Activated naive CD8-positive, alpha-beta T cell treated with anti-CD3 and anti-CD28 coated beads, Interleukin-2, amount 50 U/mL, for 24 hours (primary cell): Measurements from ENCODE around the gene NFATC2.
"Not testable (repeated sequence)": the region's sequence is repeated elsewhere in the genome, so short reads cannot be mapped to it uniquely, and the experiment has no call there.

Experiments
- ATAC-seq: fragments of 150-1000 bp; cut with Tn5 transposase; one replicate; pipeline ENCODE4 v1.10.0; 2021
- DNase-seq: peaks from one replicate; pipeline ENCODE4 v3.0.0; 2021
- H3K27ac Mint-ChIP-seq: one replicate; pipeline ENCODE4 v1.8.0; 2021; ENCODE audit warnings: mild to moderate bottlenecking, mixed read lengths
- H3K27me3 Mint-ChIP-seq: one replicate; pipeline ENCODE4 v1.8.0; 2021; ENCODE audit warnings: mixed read lengths
- H3K36me3 Mint-ChIP-seq: one replicate; pipeline ENCODE4 v1.8.0; 2021; ENCODE audit warnings: low read depth, mixed read lengths
- H3K4me1 Mint-ChIP-seq: one replicate; pipeline ENCODE4 v1.8.0; 2021; ENCODE audit warnings: mixed read lengths
- H3K4me3 Mint-ChIP-seq: one replicate; pipeline ENCODE4 v1.8.0; 2021; ENCODE audit warnings: mild to moderate bottlenecking, moderate library complexity, mixed read lengths
- H3K9me3 Mint-ChIP-seq: one replicate; pipeline ENCODE4 v1.8.0; 2021; ENCODE audit warnings: mixed read lengths

NFATC2 gene

GRCh38 chr20:51574248-51575033 lies 31.9 kb upstream of the NFATC2 start:
- H3K27ac Mint-ChIP-seq, result no peak overlapping the region
- no peak for DNase-seq

GRCh38 chr20:51573576-51574243 lies 31.2 kb upstream of the NFATC2 start:
- no peaks in the 10 kb centered on the region for H3K36me3 Mint-ChIP-seq
- ATAC-seq (no peak), DNase-seq (no peak)
- H3K9me3 Mint-ChIP-seq, result peaks cover 10% of the 10 kb centered on the region
- no peak overlapping the region for H3K4me3 Mint-ChIP-seq
- H3K27ac Mint-ChIP-seq, result no peak overlapping the region
- peaks cover 7% of the 10 kb centered on the region for H3K4me1 Mint-ChIP-seq
- H3K27me3 Mint-ChIP-seq, result peaks cover 3% of the 10 kb centered on the region

More at GRCh38 chr20:51574248-51575033, 31.9 kb upstream of the NFATC2 start:
- peaks cover 3% of the 10 kb centered on the region for H3K27me3 Mint-ChIP-seq
- peaks cover 7% of the 10 kb centered on the region for H3K4me1 Mint-ChIP-seq
- ATAC-seq, result peak; percentile 62
- no peaks in the 10 kb centered on the region for H3K36me3 Mint-ChIP-seq
- no peak overlapping the region for H3K4me3 Mint-ChIP-seq
- peaks cover 10% of the 10 kb centered on the region for H3K9me3 Mint-ChIP-seq

GRCh38 chr20:51571460-51571794 lies 28.9 kb upstream of the NFATC2 start:
- Mint-ChIP-seq H3K4me3 (no peak overlapping the region), H3K27me3 (peaks cover 17% of the 10 kb centered on the region), H3K27ac (no peak overlapping the region), H3K9me3 (peaks cover 10% of the 10 kb centered on the region), H3K4me1 (peaks cover 7% of the 10 kb centered on the region), H3K36me3 (no peaks in the 10 kb centered on the region)
- DNase-seq (no peak), ATAC-seq (no peak)

GRCh38 chr20:51570739-51571459 lies 28.4 kb upstream of the NFATC2 start:
- Mint-ChIP-seq H3K4me3 (no peak overlapping the region), H3K9me3 (peaks cover 10% of the 10 kb centered on the region), H3K36me3 (no peaks in the 10 kb centered on the region), H3K4me1 (peaks cover 7% of the 10 kb centered on the region), H3K27me3 (peaks cover 19% of the 10 kb centered on the region), H3K27ac (no peak overlapping the region)
- DNase-seq (no peak), ATAC-seq (no peak)

DNA sequence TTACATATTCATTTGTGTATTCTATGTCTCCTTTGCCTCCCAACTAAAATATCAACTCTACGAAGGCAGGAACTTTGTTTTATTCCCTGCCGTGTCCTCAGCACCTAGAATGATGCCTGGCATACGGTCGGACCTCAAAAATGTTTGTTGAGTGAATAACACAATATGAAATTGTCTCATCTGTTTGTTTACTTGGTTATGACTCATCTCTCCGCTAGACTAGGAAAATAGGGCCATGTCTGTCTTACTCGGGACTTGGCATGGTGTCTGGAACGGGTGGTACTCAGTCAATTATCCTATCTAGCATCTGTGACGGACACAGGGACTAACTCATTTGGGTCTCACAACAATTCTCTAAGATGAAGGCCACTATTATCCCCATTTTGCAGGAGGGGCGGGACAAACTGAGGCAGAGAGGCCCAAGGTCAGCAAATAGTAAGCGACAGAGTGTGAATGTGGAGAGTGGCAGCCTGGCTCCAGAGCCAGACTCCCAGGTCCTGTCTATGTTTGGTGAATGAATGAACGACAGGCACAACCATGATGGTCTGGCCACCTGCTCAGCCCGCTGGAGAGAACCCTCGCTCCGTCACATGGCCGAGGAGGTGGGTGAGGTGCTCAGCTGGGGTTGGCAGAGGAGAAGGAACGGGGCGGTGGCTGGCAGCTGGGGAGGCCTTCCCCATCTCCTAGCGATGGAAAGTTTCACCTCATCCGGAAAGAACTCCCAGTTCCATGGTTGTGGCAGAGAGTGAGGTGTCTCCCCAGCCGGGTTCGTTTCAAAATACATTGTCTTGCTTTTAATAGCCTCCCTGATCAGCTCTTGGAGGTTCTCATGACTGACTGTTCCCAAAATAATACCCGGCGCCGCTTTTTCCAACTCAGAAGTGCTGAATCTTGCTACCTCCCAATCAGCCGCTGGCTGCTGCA lies 27.6 kb upstream of the NFATC2 start:
- DNase-seq (no peak), ATAC-seq (no peak)
- peaks cover 22% of the 10 kb centered on the region for H3K27me3 Mint-ChIP-seq
- H3K27ac Mint-ChIP-seq, result no peak overlapping the region
- peaks cover 8% of the 10 kb centered on the region for H3K9me3 Mint-ChIP-seq
- peaks cover 7% of the 10 kb centered on the region for H3K4me1 Mint-ChIP-seq
- H3K4me3 Mint-ChIP-seq, result no peak overlapping the region
- no peaks in the 10 kb centered on the region for H3K36me3 Mint-ChIP-seq

DNA sequence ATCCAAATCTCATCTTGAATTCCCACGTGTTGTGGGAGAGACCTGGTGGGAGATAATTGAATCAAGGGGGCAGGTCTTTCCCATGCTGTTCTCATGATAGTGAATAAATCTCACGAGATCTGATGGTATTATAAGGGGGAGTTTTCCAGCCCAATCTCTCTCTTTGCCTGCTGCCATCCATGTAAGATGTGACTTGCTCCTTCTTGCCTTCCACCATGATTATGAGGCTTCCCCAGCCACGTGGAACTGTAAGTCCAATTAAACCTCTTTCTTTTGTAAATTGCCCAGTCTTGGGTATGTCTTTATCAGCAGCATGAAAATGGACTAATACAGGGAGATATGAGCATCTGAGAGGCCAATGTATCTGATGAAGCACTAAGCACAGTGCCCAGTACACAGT lies 26.0 kb upstream of the NFATC2 start:
- H3K9me3 Mint-ChIP-seq, H3K27ac Mint-ChIP-seq, DNase-seq, ATAC-seq, H3K4me3 Mint-ChIP-seq, H3K36me3 Mint-ChIP-seq, H3K4me1 Mint-ChIP-seq: not testable (repeated sequence)
- peaks cover 36% of the 10 kb centered on the region for H3K27me3 Mint-ChIP-seq

DNA sequence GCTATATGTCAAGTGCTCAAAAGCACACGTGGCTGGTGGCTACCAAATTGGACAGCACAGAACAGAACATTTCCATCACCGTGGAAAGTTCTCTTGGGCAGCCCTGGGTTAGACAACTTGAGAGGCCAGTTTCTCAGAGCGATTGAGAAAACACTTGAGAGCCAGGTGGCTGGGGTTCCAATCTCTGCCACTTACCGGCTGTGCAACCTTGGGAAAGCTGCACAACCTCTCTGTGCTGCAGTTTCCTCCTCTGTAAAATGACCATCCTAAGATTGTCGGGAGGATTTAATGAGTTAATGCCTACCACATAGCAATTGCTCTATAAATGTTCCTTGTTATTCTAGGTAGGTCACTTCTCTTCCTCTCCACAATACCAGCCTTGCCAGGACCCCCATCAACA lies 25.1 kb upstream of the NFATC2 start:
- Mint-ChIP-seq H3K4me3 (no peak overlapping the region), H3K27ac (no peak overlapping the region), H3K27me3 (peaks cover 45% of the 10 kb centered on the region), H3K4me1 (peaks cover 13% of the 10 kb centered on the region), H3K9me3 (no peaks in the 10 kb centered on the region), H3K36me3 (no peaks in the 10 kb centered on the region)
- no peak for ATAC-seq
- no peak for DNase-seq

- Mint-ChIP-seq H3K36me3 (no peaks in the 10 kb centered on the region), H3K9me3 (no peaks in the 10 kb centered on the region), H3K27me3 (peaks cover 52% of the 10 kb centered on the region), H3K4me1 (peaks cover 16% of the 10 kb centered on the region), H3K4me3 (no peak overlapping the region), H3K27ac (no peak overlapping the region)
- ATAC-seq (no peak), DNase-seq (no peak)
Measured at GRCh38 chr20:51566594-51566993, 24.1 kb upstream of the NFATC2 start.

DNA sequence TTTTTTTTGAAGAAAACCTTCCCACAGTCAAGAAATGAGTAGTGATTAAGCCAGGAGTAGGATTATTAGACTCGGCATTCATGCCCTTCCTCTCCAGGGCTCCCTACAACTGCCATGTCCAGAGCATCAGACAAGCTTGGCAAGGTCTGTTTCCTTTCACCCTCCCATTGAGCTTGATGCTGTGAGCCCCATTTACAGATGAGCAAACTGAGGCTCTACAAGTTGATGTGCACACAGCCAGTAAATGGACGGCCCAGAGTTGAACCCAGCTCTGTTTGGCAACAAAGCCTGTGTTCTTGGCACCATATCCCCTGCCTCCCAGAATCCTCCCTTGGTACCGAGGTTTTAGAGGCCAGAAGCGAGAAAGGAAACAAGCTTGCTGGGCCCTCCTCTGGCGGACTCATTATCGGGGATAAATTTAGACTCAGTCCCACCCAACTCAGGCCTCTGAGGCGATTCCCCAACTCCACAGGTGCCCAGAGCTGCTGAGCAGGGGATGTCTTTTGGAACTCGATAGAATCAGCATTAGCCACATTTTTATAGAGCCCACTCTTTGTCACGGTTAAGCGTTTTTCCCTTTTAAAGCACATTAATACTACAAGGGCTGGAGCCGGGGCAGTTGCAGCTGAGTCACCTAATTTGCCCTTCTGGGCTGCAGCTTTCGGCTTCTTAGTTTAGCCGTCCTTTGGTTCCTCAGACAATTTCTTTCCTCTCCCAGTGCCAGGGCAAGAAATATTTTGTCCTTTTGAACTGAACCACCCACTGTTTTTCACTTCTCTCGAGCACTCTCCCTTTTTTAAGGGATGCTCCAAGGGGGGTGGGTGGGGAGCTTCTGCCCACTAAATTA lies 23.0 kb upstream of the NFATC2 start:
- ATAC-seq, result no peak
- H3K36me3 Mint-ChIP-seq, result no peaks in the 10 kb centered on the region
- H3K27ac Mint-ChIP-seq, result no peak overlapping the region
- H3K4me3 Mint-ChIP-seq, result no peak overlapping the region
- H3K27me3 Mint-ChIP-seq, result peaks cover 60% of the 10 kb centered on the region
- no peak for DNase-seq
- peaks cover 26% of the 10 kb centered on the region for H3K4me1 Mint-ChIP-seq
- no peaks in the 10 kb centered on the region for H3K9me3 Mint-ChIP-seq

- ATAC-seq (peak; percentile 60), DNase-seq (peak; percentile 31)
- Mint-ChIP-seq H3K4me3 (no peak overlapping the region), H3K27ac (peak overlapping the region; percentile 30), H3K36me3 (no peaks in the 10 kb centered on the region), H3K9me3 (no peaks in the 10 kb centered on the region), H3K4me1 (peaks cover 28% of the 10 kb centered on the region), H3K27me3 (peaks cover 77% of the 10 kb centered on the region)
Measured at GRCh38 chr20:51563486-51564332, 21.2 kb upstream of the NFATC2 start.

DNA sequence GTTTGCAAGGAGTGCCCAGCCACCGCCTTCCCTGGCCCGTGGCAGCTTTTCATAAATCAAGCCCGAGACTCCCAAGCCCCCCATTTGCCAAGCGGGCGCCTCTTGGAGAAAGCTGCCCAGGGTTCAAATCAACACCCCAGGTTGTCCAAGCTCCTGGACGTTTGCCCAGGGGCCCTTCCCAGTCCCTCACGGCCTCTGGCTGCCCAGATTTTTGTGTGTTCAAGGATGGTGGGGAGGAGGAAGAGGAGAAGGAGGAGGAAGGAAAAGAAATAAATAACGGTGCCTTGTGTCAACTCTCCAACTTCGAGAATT lies 20.6 kb upstream of the NFATC2 start:
- H3K27me3 Mint-ChIP-seq, result peaks cover 75% of the 10 kb centered on the region
- no peaks in the 10 kb centered on the region for H3K9me3 Mint-ChIP-seq
- no peaks in the 10 kb centered on the region for H3K36me3 Mint-ChIP-seq
- ATAC-seq (no peak), DNase-seq (no peak)
- peaks cover 28% of the 10 kb centered on the region for H3K4me1 Mint-ChIP-seq
- H3K4me3 Mint-ChIP-seq, result peak overlapping the region; percentile 63
- no peak overlapping the region for H3K27ac Mint-ChIP-seq

DNA sequence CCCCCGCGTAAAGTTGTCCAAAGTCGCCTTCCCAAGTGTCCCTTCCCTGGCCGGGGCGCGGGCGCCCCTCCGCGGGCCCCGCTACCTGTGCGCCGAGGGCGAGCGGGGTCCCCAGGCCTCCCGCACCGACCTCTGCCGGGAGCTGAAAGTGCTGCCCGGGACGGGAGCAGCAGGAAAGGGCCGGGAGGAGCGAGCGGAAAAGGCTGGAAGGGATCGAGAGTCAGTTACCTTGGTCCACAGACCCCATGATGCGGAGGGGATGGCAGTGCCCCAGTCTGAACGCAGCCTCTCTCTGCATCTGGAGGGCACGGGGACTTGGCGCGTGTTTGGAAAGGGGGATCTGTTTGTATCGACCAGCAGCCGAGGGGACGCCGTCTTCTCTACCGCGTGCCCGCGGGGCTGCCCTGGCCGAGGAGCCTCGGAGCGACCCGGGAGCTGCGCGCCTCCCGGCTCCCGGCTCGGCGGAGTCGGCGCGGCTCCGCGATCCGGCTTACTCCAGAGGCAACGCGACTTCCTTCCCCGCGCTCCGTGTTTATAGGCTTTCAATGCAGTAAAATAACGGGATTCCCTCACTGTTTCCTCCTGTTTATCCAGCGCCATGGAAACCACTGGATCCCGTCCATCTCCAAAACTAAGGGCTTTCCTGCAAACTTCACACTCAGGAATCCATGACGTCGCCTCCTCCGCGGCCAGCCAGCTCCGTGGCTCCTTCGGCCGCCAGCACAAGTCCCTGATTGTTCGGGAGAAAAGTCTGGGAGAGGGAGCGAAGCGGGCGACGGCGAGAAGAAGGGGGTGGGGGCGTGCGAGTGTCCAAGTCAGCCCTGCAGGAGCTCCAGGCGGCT lies 20.0 kb upstream of the NFATC2 start:
- Mint-ChIP-seq H3K27me3 (peaks cover 70% of the 10 kb centered on the region), H3K9me3 (no peaks in the 10 kb centered on the region), H3K36me3 (no peaks in the 10 kb centered on the region), H3K27ac (no peak overlapping the region), H3K4me1 (peaks cover 28% of the 10 kb centered on the region), H3K4me3 (peak overlapping the region; percentile 63)
- DNase-seq, result peak; percentile 18
- peak; percentile 33 for ATAC-seq
